ENCODE results near the gene PPP3CB. TPM values are rescaled to one million over a fixed set of nuclear protein-coding genes. Genes with fewer than 3 reads are reported as not detected.

The PPP3CB gene
- total RNA-seq, 8 experiments from 2014 or later, result 17.7 to 53.8 (median 39.7) TPM

DNA sequence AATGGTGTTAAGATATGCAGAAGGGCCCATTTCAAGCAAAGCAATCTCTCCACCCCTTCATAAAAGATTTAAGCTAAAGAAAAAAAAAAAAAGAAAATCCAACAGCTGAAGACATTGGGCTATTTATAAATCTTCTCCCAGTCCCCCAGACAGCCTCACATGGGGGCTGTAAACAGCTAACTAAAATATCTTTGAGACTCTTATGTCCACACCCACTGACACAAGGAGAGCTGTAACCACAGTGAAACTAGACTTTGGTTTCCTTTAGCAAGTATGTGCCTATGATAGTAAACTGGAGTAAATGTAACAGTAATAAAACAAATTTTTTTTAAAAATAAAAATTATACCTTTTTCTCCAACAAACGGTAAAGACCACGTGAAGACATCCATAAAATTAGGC lies 28.6 kb downstream of the PPP3CB start:
- WGBS, 10 experiments, result 42 to 100% (median 95%) methylated on average over 1 to 2 of the region's 2 CpGs; no CpG with 5 or more reads in 1 of the 10 experiments
- ATAC-seq (replicated peaks in 6 of 8), result no peak
- H3K4me1 ChIP-seq (replicated peaks in 1 of 2), result no peaks in the 10 kb centered on the region
- H3K27ac ChIP-seq, result no peak overlapping the region
- in situ Hi-C loops (cut with MboI; ENCODE audit: low pct_unique_long_range_greater_than_20kb in 2 of 9, low sequenced_read_pairs in 9 of 9, unreplicated experiment in 9 of 9), result no loop called here
- no peak overlapping the region for H3K4me3 ChIP-seq

GRCh38 chr10:73465978-73466726 lies 29.7 kb downstream of the PPP3CB start:
- Histone ChIP-seq H3K4me3 (no peak overlapping the region), H3K4me1 (replicated peaks in 1 of 2) (no peaks in the 10 kb centered on the region), H3K27ac (no peak overlapping the region)
- ATAC-seq (replicated peaks in 6 of 8), result peak in 1 of 8 experiments; percentile 22
- in situ Hi-C loops (cut with MboI; ENCODE audit: low pct_unique_long_range_greater_than_20kb in 2 of 9, low sequenced_read_pairs in 9 of 9, unreplicated experiment in 9 of 9), result no loop called here
- WGBS, 10 experiments, result 10 to 100% (median 88%) methylated on average over 1 to 2 of the region's 2 CpGs

DNA sequence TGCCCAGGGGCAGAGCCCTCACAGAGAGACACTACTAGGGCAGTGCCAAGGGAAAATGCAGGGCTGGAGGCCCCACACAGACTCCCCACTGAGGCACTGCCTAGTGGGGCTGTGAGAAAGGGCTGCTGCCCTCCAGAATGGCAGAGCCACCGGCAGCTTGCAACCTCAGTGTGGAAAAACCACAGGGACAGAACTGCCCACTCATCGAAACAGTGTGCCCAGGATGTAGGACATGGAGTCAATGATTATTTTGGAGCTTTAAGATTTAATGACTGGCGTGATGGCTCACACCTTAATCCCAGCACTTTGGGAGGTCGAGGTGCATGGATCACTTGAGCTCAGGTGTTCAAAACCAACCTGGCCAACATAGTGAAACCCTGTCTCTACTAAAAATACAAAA lies 34.9 kb downstream of the PPP3CB start:
- in situ Hi-C loops (cut with MboI; ENCODE audit: low pct_unique_long_range_greater_than_20kb in 2 of 9, low sequenced_read_pairs in 9 of 9, unreplicated experiment in 9 of 9), result no loop called here
- H3K4me1 ChIP-seq (replicated peaks in 1 of 2), result no peaks in the 10 kb centered on the region
- no peak for ATAC-seq (replicated peaks in 6 of 8)
- H3K4me3 ChIP-seq, result no peak overlapping the region
- 80 to 100% (median 93%) methylated on average over 1 to 3 of the region's 4 CpGs; no CpG with 5 or more reads in 6 of the 10 experiments for WGBS, 10 experiments
- no peak overlapping the region for H3K27ac ChIP-seq

DNA sequence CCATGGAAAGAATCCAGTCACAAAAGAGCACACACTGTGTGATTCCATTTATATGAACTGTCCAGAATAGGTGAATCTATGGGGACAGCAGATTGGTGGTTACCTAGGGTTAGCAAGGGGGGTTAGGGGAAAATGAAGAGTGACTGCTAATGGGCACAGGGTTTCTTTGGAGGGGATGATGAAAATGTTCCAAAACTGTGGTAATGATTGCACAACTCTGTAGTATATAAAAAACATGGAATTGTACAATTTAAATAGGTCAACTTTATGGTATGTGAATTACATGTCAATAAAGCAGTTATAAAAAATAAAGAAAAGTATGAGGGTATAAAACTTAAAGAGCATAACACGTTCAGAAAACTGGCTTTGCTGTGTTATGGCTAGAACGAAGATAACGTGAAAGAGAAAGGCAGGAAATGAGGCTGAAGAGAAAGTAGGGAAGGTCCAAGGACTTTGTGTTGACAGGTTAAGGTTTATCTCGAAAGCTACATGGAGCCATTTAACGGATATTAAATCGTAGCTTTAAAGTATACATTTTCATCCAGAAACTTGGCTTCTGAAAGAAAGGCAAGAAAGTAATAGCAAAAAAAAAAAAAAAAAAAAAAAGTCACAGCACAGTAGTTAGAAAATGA lies 36.0 kb downstream of the PPP3CB start:
- no peak overlapping the region for H3K27ac ChIP-seq
- 86 to 100% (median 95%) methylated on average over 4 to 6 of the region's 6 CpGs for WGBS, 10 experiments
- in situ Hi-C loops (cut with MboI; ENCODE audit: low pct_unique_long_range_greater_than_20kb in 2 of 9, low sequenced_read_pairs in 9 of 9, unreplicated experiment in 9 of 9), result no loop called here
- H3K4me3 ChIP-seq, result no peak overlapping the region
- H3K4me1 ChIP-seq (replicated peaks in 1 of 2), result no peaks in the 10 kb centered on the region
- no peak for ATAC-seq (replicated peaks in 6 of 8)

DNA sequence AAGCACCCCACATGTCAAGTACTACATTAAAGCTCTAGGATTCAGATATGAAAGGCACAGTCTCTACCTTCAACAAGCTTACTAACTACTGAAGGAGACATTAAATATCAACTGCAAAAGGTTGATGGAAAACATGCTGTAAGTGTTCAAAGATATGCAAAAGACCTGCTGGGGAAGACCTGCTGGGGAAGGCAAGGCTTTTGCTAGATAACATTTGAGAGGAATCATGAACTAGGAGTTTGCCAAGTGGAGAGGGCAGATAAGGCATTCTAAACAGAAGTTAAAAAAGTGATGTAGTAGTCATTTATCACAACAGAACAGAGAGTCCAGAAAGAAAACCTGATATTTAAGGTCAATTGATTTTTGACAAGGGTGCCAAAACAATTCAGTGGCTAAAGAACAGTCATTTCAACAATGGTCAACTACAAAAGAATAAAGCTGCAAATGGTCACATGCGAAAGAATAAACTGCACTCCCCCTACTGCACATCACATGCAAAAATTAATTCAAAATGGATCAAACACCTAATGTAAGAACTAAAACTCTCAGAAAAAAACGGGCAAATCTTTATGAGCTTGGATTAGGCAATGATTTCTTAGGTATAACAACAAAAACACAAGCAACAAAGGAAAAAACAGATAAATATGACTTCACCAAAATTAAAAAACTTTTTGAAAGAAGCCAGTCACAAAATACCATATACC lies 39.5 kb downstream of the PPP3CB start:
- no peaks in the 10 kb centered on the region for H3K4me1 ChIP-seq (replicated peaks in 1 of 2)
- in situ Hi-C loops (cut with MboI; ENCODE audit: low pct_unique_long_range_greater_than_20kb in 2 of 9, low sequenced_read_pairs in 9 of 9, unreplicated experiment in 9 of 9), result no loop called here
- ATAC-seq (replicated peaks in 6 of 8), result no peak
- H3K27ac ChIP-seq, result no peak overlapping the region
- WGBS, 10 experiments, result 58 to 100% (median 91%) methylated on average over 1 to 2 of the region's 2 CpGs
- no peak overlapping the region for H3K4me3 ChIP-seq

DNA sequence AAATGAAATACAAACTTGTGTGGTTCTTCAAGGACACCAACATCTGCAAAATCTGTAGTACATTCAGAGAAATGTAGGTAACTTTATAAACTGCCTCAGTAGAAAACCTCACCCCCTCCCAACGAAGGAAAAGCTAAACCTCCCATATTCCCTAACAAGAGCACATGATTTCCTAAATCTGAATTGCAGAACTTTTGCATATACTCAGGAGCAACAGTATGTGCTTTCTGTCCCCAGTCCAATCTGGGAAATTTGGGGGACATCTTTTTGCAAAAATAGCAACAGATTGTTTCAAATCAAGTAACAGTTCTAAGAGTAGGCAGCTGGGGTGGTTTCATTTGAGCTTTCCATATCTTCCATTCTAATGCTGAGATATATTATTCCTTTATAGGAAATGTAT lies 46.7 kb downstream of the PPP3CB start:
- Histone ChIP-seq H3K4me3 (no peak overlapping the region), H3K27ac (no peak overlapping the region), H3K4me1 (replicated peaks in 1 of 2) (no peaks in the 10 kb centered on the region)
- ATAC-seq (replicated peaks in 6 of 8), result peak in 2 of 8 experiments; percentile 58 to 59
- in situ Hi-C loops (cut with MboI; ENCODE audit: low pct_unique_long_range_greater_than_20kb in 2 of 9, low sequenced_read_pairs in 9 of 9, unreplicated experiment in 9 of 9), result no loop called here
- WGBS, 10 experiments, result 0 to 83% (median 50%) methylated on average over 1 of the region's 1 CpG; no CpG with 5 or more reads in 3 of the 10 experiments

- in situ Hi-C loops (cut with MboI; ENCODE audit: low pct_unique_long_range_greater_than_20kb in 2 of 9, low sequenced_read_pairs in 9 of 9, unreplicated experiment in 9 of 9), result no loop called here
- Histone ChIP-seq H3K4me3 (no peak overlapping the region), H3K27ac (no peak overlapping the region), H3K4me1 (replicated peaks in 1 of 2) (no peaks in the 10 kb centered on the region)
- ATAC-seq (replicated peaks in 6 of 8), result no peak
- WGBS, 10 experiments, result 53 to 100% (median 89%) methylated on average over 1 of the region's 1 CpG
Observed at GRCh38 chr10:73448384-73448783, 47.4 kb downstream of the PPP3CB start.

GRCh38 chr10:73446926-73447325 lies 48.9 kb downstream of the PPP3CB start:
- no peaks in the 10 kb centered on the region for H3K4me1 ChIP-seq (replicated peaks in 1 of 2)
- no peak overlapping the region for H3K4me3 ChIP-seq
- no peak for ATAC-seq (replicated peaks in 6 of 8)
- in situ Hi-C loops (cut with MboI; ENCODE audit: low pct_unique_long_range_greater_than_20kb in 2 of 9, low sequenced_read_pairs in 9 of 9, unreplicated experiment in 9 of 9), result no loop called here
- no peak overlapping the region for H3K27ac ChIP-seq

GRCh38 chr10:73444457-73444856 lies 51.4 kb downstream of the PPP3CB start:
- WGBS, 10 experiments, result 14 to 100% (median 100%) methylated on average over 1 of the region's 1 CpG; no CpG with 5 or more reads in 7 of the 10 experiments
- in situ Hi-C loops (cut with MboI; ENCODE audit: low pct_unique_long_range_greater_than_20kb in 2 of 9, low sequenced_read_pairs in 9 of 9, unreplicated experiment in 9 of 9), result no loop called here
- peak in 2 of 8 experiments; percentile 64 to 81 for ATAC-seq (replicated peaks in 6 of 8)
- no peak overlapping the region for H3K27ac ChIP-seq
- no peaks in the 10 kb centered on the region for H3K4me1 ChIP-seq (replicated peaks in 1 of 2)
- H3K4me3 ChIP-seq, result no peak overlapping the region

- 40 to 100% (median 80%) methylated on average over 1 of the region's 1 CpG; no CpG with 5 or more reads in 1 of the 10 experiments for WGBS, 10 experiments
- Histone ChIP-seq H3K27ac (no peak overlapping the region), H3K4me1 (replicated peaks in 1 of 2) (no peaks in the 10 kb centered on the region), H3K4me3 (no peak overlapping the region)
- ATAC-seq (replicated peaks in 6 of 8), result peak in 6 of 8 experiments; percentile 7 to 77 (median 53)
- in situ Hi-C loops (cut with MboI; ENCODE audit: low pct_unique_long_range_greater_than_20kb in 2 of 9, low sequenced_read_pairs in 9 of 9, unreplicated experiment in 9 of 9), result no loop called here
Observed at GRCh38 chr10:73439605-73440312, 56.1 kb downstream of the PPP3CB start.

- WGBS, 10 experiments, result 80 to 100% (median 88%) methylated on average over 1 of the region's 1 CpG; no CpG with 5 or more reads in 2 of the 10 experiments
- Histone ChIP-seq H3K27ac (no peak overlapping the region), H3K4me3 (no peak overlapping the region), H3K4me1 (replicated peaks in 1 of 2) (no peaks in the 10 kb centered on the region)
- in situ Hi-C loops (cut with MboI; ENCODE audit: low pct_unique_long_range_greater_than_20kb in 2 of 9, low sequenced_read_pairs in 9 of 9, unreplicated experiment in 9 of 9), result no loop called here
- no peak for ATAC-seq (replicated peaks in 6 of 8)
Observed at GRCh38 chr10:73439055-73439454, 56.8 kb downstream of the PPP3CB start.

- in situ Hi-C loops (cut with MboI; ENCODE audit: low pct_unique_long_range_greater_than_20kb in 2 of 9, low sequenced_read_pairs in 9 of 9, unreplicated experiment in 9 of 9), result no loop called here
- Histone ChIP-seq H3K4me1 (replicated peaks in 1 of 2) (no peaks in the 10 kb centered on the region), H3K4me3 (no peak within 1 kb of the TSS), H3K27ac (no peak within 1 kb of the TSS)
- peak in 1 of 8 experiments; percentile 25 for ATAC-seq (replicated peaks in 6 of 8)
Observed at GRCh38 chr10:73433538-73433867, 62.3 kb downstream of the PPP3CB start, which contains the start of gene MSS51. Gene MSS51, minus strand, starts transcription at chr10:73433561. Its CDS starts 5,277 bp downstream, at chr10:73428284.
